ENCODE results near the gene CD300LD.
"Not testable (repeated sequence)": the region's sequence is repeated elsewhere in the genome, so short reads cannot be mapped to it uniquely, and the experiment has no call there.

CD300LD gene

GRCh38 chr17:74606050-74606449 lies 14.0 kb upstream of the CD300LD start:
- no peak for DNase-seq (ENCODE audit: low spot score)

DNA sequence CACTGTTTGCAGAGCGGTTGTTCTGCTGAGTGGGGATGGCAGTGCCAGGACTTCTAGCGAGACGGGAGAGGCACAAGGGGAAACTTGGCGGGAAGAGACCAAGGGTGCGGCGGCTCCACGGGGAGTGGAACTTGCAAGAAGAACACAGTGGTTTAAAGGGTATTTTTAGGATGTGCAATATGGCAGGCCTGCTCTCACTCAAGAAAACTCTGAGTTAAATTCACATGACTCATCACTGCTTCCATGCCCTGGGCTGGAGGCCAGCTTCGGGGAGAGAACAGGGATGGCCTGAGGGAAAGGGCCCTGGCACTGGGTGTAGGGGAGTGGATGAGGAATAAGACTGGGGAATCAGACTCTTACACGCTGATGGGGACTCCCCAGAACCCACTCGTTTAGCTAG lies 13.3 kb upstream of the CD300LD start:
- DNase-seq (ENCODE audit: low spot score): no peak

DNA sequence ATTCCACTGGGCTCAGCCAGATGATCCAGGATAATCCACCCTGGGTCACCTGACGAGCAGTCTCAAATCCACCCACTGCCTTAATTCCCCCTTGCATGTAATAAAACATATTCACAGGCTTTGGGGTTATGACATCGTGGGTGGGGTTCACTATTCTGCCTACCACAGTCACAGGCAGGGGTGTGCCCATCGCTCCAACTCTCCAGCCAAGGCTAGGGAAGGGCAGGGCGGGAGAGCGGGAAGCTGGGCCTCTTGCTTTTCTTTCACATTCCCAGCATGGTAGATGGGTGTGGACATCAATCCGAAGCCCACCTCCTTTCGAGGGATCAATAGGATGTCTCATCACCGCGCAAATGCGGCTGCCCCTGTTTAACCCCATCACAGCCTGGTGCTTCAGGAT lies 12.7 kb upstream of the CD300LD start:
- DNase-seq (ENCODE audit: low spot score): no peak

- DNase-seq (ENCODE audit: low spot score): no peak
These were observed 12.1 kb upstream of the CD300LD start for GRCh38 chr17:74604200-74604599.

- DNase-seq (ENCODE audit: low spot score): no peak
These were observed 11.7 kb upstream of the CD300LD start for GRCh38 chr17:74603746-74604145.

DNA sequence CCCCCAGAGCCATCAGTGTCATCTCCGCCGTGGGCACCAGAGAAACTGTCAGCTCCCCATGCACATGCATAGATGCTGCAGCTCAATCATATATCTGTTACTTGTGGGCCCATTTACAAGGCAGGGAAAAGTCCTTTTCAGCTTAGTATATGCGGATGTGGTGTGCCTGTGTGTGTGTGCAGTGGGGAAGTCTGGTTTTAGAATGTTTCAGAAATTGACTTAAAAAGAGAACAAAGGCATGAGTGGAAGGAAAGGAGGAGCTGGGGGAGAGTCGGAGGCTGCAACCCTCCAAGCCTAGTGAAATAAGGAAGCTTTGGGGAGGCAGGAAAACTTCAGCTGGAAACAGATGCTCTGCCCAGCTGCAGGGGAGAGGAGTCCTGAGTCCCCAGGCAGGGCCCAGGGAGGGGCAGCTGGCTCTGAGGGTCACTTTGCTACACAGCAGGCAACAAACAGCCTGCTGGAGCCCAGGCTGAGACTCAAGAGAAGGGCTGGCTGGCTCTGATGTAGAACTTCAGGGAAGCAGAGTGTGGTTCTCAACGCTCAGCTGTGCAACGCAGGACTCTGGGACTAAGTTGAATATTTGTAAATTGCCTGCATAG lies 11.1 kb upstream of the CD300LD start:
- no peak for DNase-seq (ENCODE audit: low spot score)

DNA sequence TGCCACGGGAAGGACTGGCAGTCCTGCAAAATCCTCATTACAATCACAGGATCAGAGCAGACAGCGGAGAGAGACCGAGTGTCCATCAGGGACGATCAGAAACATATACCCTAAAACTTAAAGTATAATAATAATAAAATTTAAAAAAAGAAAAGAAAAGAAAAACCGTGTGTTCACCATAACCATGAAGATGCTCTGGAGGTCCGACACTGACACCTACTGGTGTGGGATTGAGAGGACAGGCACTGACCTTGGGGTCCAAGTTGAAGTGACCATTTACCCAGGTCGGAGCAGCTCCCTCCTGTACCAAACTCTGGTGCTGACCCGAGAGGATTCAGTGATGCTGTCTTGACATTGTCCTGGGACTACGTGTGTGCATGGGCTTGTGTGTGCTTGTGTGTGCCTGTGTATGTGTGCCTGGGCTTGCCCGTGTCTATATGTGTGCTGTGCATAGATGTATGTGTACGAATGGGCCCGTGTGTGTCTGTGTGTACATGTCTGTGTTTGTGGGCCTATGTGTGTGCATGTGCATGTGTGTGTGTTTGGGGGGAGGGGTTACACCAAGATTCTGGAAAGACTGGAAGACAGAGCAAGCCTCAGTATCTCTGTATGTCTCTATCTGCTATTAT lies 10.0 kb upstream of the CD300LD start:
- DNase-seq (ENCODE audit: low spot score): no peak

- no peak for DNase-seq (ENCODE audit: low spot score)
These were observed 7.4 kb upstream of the CD300LD start for GRCh38 chr17:74599448-74599939.

DNA sequence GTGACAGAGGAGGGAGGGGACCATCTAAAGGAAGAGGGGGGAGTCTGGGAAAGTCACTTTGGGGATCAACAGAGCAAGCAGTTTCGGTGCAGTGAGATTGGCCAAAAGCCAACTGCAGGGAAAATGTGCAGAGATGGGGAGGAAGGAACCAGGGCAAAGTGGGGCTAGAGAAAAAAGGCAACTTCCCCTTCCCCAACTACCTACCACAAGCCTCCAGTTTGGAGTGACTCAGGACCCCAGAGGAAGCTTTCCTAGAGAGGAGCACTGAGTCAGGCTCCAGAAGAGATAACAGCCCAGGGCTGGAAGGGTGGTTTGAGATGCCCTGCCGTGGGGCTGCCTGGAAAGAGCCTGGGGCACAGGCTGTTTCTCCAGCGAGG lies 6.9 kb upstream of the CD300LD start:
- DNase-seq (ENCODE audit: low spot score): no peak

DNA sequence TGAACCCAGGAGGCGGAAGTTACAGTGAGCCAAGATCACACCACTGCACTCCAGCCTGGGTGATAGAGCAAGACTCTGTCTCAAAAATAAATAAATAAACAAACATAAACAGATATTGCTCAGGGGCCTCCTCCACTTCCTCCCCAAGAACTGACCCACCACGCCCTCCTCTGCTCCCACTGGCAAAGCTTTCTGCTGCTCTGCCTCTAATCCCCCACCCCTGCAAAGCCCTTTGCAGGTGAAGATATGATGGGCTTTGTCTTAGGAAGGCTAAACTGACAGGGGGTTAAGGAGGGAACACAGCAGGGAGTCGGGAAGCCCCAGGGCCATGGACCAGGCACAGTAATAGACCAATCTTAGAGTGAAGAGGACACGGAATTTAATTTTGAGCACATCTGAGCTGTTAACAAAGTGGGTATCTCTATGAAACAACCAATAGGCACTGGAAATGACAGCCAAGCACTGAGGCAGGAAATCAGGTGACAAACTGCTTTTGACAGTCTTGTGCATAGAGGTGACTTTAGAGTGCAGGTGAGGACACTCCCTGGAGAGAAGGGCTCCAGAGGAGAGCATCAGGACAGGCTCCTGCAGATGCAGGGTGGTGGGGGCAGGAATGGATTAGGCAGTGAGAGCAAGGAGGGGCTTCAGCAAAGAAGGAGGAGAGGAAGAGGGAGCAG lies 6.4 kb upstream of the CD300LD start:
- DNase-seq (ENCODE audit: low spot score): no peak

- no peak for DNase-seq (ENCODE audit: low spot score)
These were observed 5.1 kb upstream of the CD300LD start for GRCh38 chr17:74597069-74597790.

- DNase-seq (ENCODE audit: low spot score): no peak
These were observed 3.1 kb upstream of the CD300LD start for GRCh38 chr17:74595037-74595750.

- DNase-seq (ENCODE audit: low spot score): no peak
These were observed 580 bp downstream of the CD300LD start for GRCh38 chr17:74591503-74591902.

- DNase-seq (ENCODE audit: low spot score): no peak
These were observed 6.4 kb downstream of the CD300LD start for GRCh38 chr17:74585711-74586110.

GRCh38 chr17:74584292-74585060 lies 7.6 kb downstream of the CD300LD start:
- DNase-seq (ENCODE audit: low spot score): no peak

DNA sequence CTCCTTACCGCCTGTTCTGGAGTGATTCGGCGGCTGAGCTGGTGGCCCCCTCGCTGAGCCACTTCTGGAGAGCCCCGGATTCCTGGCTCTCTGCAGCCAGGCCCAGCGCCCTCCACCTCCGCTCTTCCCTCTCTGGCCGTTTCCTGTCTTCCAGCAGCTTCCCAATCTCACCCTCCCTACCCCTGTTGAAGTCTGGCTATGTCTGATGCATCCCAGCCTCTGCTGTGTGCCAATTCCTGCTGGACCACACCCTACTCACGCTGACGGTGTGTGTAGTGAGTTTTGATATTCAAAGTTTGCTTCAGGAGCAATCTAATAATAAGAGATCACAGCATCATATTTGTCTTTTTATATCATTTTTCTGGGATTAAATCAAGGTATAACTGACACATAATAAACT lies 9.4 kb downstream of the CD300LD start:
- no peak for DNase-seq (ENCODE audit: low spot score)

GRCh38 chr17:74579900-74580299 lies 12.2 kb downstream of the CD300LD start:
- DNase-seq (ENCODE audit: low spot score): no peak

DNA sequence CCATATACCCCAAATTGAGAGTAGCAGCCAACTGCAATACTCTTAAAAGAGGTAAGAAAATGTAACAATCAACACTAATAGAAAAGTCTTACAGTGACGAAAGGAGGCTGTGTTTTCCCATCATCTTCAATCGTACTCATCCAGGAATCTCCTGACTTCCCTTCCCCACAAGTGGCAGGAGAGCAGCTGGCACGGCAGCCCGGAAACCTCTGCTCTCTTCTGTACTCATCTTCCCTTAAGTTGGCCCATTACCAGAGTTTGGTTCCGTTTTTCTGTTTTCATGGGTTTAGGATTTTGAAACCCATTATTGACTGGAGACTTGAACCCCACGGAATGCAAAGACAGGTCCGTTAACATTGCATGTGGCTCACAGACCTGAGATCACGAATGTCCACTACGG lies 13.1 kb downstream of the CD300LD start:
- DNase-seq (ENCODE audit: low spot score): no peak

GRCh38 chr17:74574489-74575142 lies 17.5 kb downstream of the CD300LD start:
- no peak for DNase-seq (ENCODE audit: low spot score)

DNA sequence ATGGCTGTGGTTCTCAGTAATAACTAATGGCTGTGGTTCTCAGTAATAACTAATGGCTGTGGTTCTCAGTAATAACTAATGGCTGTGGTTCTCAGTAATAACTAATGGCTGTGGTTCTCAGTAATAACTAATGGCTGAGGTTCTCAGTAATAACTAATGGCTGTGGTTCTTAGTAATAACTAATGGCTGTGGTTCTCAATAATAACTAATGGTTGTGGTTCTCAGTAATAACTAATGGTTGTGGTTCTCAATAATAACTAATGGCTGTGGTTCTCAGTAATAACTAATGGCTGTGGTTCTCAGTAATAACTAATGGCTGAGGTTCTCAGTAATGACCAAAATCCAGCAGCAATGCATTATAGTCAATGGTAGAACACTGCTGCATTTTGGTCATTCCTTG lies 18.4 kb downstream of the CD300LD start:
- not testable (repeated sequence) for DNase-seq (ENCODE audit: low spot score)

- no peak for DNase-seq (ENCODE audit: low spot score)
These were observed 18.9 kb downstream of the CD300LD start for GRCh38 chr17:74573169-74573568.

Data from ecto neural progenitor cell (in vitro differentiated cells).